ENCODE results near the gene SFXN3.
A peak's percentile ranks its signal among the peaks of the same experiment; 100 is the strongest.

SFXN3 gene

GRCh38 chr10:101070098-101070497 is 39.1 kb downstream of the SFXN3 start:
- H3K4me3 ChIP-seq (ENCODE audit: low read depth, low read length), result no peak overlapping the region
- no peak for DNase-seq (ENCODE audit: low read depth)
- TF ChIP-seq POLR2A (IDR thresholded peaks at IDR 0.05; ENCODE audit: extremely low read depth, insufficient read length) (no peak), MYC (IDR thresholded peaks at IDR 0.05; ENCODE audit: low read depth, low read length) (no peak), CTCF (IDR thresholded peaks at IDR 0.05; ENCODE audit: low read depth, low read length) (no peak), MAX (IDR thresholded peaks at IDR 0.05; ENCODE audit: low read depth, low read length) (no peak)

GRCh38 chr10:101071267-101071884 is 40.3 kb downstream of the SFXN3 start:
- peak; percentile 100 for DNase-seq (ENCODE audit: low read depth)
- TF ChIP-seq MAX (IDR thresholded peaks at IDR 0.05; ENCODE audit: low read depth, low read length) (peak; percentile 45), CTCF (IDR thresholded peaks at IDR 0.05; ENCODE audit: low read depth, low read length) (no peak), MYC (IDR thresholded peaks at IDR 0.05; ENCODE audit: low read depth, low read length) (no peak; the same call in 1 of the 2 replicates)
- no peak overlapping the region for H3K4me3 ChIP-seq (ENCODE audit: low read depth, low read length)

- no peak for TF ChIP-seq POLR2A (IDR thresholded peaks at IDR 0.05; ENCODE audit: extremely low read depth, insufficient read length)
- no peak for TF ChIP-seq CTCF (IDR thresholded peaks at IDR 0.05; ENCODE audit: low read depth, low read length)
- no peak for TF ChIP-seq MAX (IDR thresholded peaks at IDR 0.05; ENCODE audit: low read depth, low read length)
- TF ChIP-seq MYC (IDR thresholded peaks at IDR 0.05; ENCODE audit: low read depth, low read length), result no peak
- no peak overlapping the region for H3K4me3 ChIP-seq (ENCODE audit: low read depth, low read length)
- DNase-seq (ENCODE audit: low read depth), result no peak
Observed at GRCh38 chr10:101071885-101072433, 40.9 kb downstream of the SFXN3 start.

- TF ChIP-seq MAX (IDR thresholded peaks at IDR 0.05; ENCODE audit: low read depth, low read length), result no peak
- TF ChIP-seq MYC (IDR thresholded peaks at IDR 0.05; ENCODE audit: low read depth, low read length), result no peak
- no peak for TF ChIP-seq POLR2A (IDR thresholded peaks at IDR 0.05; ENCODE audit: extremely low read depth, insufficient read length)
- no peak for TF ChIP-seq CTCF (IDR thresholded peaks at IDR 0.05; ENCODE audit: low read depth, low read length)
- no peak overlapping the region for H3K4me3 ChIP-seq (ENCODE audit: low read depth, low read length)
Observed at GRCh38 chr10:101072923-101073322, 41.9 kb downstream of the SFXN3 start.

GRCh38 chr10:101073631-101074030 is 42.6 kb downstream of the SFXN3 start:
- TF ChIP-seq POLR2A (IDR thresholded peaks at IDR 0.05; ENCODE audit: extremely low read depth, insufficient read length), result no peak
- no peak for TF ChIP-seq CTCF (IDR thresholded peaks at IDR 0.05; ENCODE audit: low read depth, low read length)
- TF ChIP-seq MAX (IDR thresholded peaks at IDR 0.05; ENCODE audit: low read depth, low read length), result no peak
- no peak overlapping the region for H3K4me3 ChIP-seq (ENCODE audit: low read depth, low read length)
- no peak for DNase-seq (ENCODE audit: low read depth)

More at GRCh38 chr10:101072923-101073322, 41.9 kb downstream of the SFXN3 start:
- DNase-seq (ENCODE audit: low read depth), result no peak
